Ovary (tissue), 9 donors: ENCODE measurements around the gene EFCAB14. TPM values are rescaled to one million over a fixed set of nuclear protein-coding genes. Genes with fewer than 3 reads are reported as not detected.

Experiments
- DNase-seq, 5 donors: peaks; one replicate each; pipeline ENCODE4 v3.0.0-alpha.2; 2019 to 2020
- H3K27ac ChIP-seq, 2 donors: fragments of 200-600 bp; one replicate each; pipeline versions ENCODE4 v1.5.1 to v1.8.0; 2019 to 2022
- H3K27me3 ChIP-seq: fragments of 200-600 bp; one replicate; pipeline ENCODE4 v1.8.0; 2022
- H3K36me3 ChIP-seq: fragments of 200-600 bp; sonication (generic); one replicate; pipeline ENCODE4 v1.5.1; 2019
- H3K4me1 ChIP-seq: one replicate; pipeline ENCODE4 v1.8.1; 2013; ENCODE audit warnings: mild to moderate bottlenecking, moderate library complexity; ENCODE audit not compliant: insufficient read depth
- H3K4me3 ChIP-seq: fragments of 200-600 bp; sonication (generic); one replicate; pipeline ENCODE4 v1.5.1; 2017
- H3K9me3 ChIP-seq, 2 donors: fragments of 200-600 bp in 1 of 2; sonication (generic) in 1 of 2; one replicate each; pipeline versions ENCODE4 v1.5.1 to v1.8.1; 2013 to 2019; ENCODE audit warnings: mild to moderate bottlenecking in 1 of 2, moderate library complexity in 1 of 2
- EP300 ChIP-seq: sonication (generic); formaldehyde crosslinking; IDR thresholded peaks from one replicate; pipeline ENCODE4 v1.6.1; 2017; ENCODE audit warnings: antibody characterized with exemption
- POLR2A ChIP-seq: fragments of 450-650 bp; IDR thresholded peaks from one replicate; pipeline ENCODE4 v1.6.1; 2017; ENCODE audit warnings: antibody characterized with exemption, mild to moderate bottlenecking, moderate library complexity
- WGBS, 3 donors: extraction: QIAGEN DNeasy Blood & Tissue Kit in 1 of 3; methylation state at CpG; one replicate each; pipeline versions ENCODE4 v1.1.5 to v1.1.7; 2013 to 2017; 5-methylcytosine and 5-hydroxymethylcytosine counted together
- intact Hi-C, 4 donors: fragments of 100-400 bp; cut with DNase I; formaldehyde crosslinking; loops; one replicate each; pipeline versions ENCODE4 v1.11.0 to v1.15.1; 2022 to 2023
- polyA plus RNA-seq, 2 donors: library from polyadenylated mRNA; stranded (reverse); fragments of 200-250 nt in 1 of 2; fragments of 350-450 nt in 1 of 2; fragmentation: Illumina TruSeq in 1 of 2; extraction: RNeasy Lipid Tissue Mini Kit (QIAGEN cat#74804) in 1 of 2; gene quantifications; one replicate each; pipeline ENCODE4 v1.2.3, GENCODE V29; 2013 to 2014
- total RNA-seq, 7 donors: library from RNA; depleted of rRNA in 2 of 7; stranded (reverse); fragments of >200 nt in 2 of 7; fragmentation: NEBNext Ultra II Directional in 3 of 7; extraction: Animal tissue kit (Norgen Biotek cat#: 25700) in 3 of 7; gene quantifications; one replicate each; pipeline versions ENCODE4 v1.1.0 to v1.2.4, GENCODE V29; 2016 to 2023
- TF ChIP-seq, protein P1 (sequence below), 3 donors: fragments of 450-650 bp in 2 of 3; fragments of 200-600 bp in 1 of 3; IDR thresholded peaks; one replicate each; pipeline versions ENCODE4 v1.5.1 to v1.8.0; 2016 to 2022; ENCODE audit warnings: antibody characterized with exemption in 3 of 3, mild to moderate bottlenecking in 1 of 3
- donor health status: DM: no; HTN: no; CAD: no; lungs with moderate emphysema.
- donor health status: DM: no; HTN: no; CAD: no.
- donor health status: Bipolar disorder and iron deficiency.
- donor health status: DM: yes; HTN: yes; CAD: no.
- donor health status: DM: no; HTN: no; CAD: no.
- donor health status: DM: yes; HTN: yes; CAD: no.

EFCAB14 gene
- total and polyA plus RNA-seq, 9 donors: 31.7 to 99.2 (median 77.4) TPM

DNA sequence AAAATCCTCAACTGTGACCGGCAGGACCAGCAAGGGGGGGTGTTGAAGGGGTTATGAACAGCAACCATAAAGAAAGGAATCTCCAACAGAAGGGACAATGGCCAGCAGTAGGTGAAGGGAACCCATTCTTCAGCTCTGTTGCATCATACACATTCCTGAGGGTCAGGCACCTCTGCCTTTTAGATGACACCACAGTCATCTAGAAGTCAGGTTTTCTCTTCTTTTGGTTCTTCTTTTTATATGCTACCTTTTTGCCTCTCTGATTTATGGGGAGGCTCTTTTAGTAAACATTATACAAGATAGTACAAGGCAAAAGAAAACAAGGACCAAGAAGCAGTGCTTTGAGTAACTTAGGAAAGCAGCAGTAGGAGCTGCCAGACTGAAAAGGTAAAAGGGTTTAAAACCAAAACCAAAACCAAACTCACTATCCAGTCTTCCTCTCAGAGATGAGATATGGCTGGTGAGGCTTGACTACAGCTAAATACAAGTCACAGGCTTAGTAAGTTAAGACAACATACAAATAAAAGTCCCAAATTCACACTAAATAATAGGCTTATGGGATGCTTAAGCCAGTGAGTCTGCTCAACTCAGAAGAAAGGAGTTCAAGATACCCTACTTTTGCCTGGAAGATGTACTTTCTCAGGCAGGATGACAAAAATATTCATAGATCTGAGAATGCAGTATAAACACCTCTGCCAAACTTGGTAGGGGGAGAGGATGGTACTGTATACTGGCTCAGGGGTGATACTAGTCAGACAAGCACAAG, 43.2 kb downstream of the EFCAB14 start:
- Histone ChIP-seq H3K4me1 (no peaks in the 10 kb centered on the region), H3K4me3 (no peak overlapping the region), H3K27ac (no peak overlapping the region), H3K36me3 (no peaks in the 10 kb centered on the region), H3K27me3 (no peaks in the 10 kb centered on the region), H3K9me3 (no peaks in the 10 kb centered on the region)
- intact Hi-C loops: no loop called here
- no peak for DNase-seq
- 78 to 85% (median 81%) methylated on average over 1 of the region's 1 CpG for WGBS, 3 donors
- no peak for TF ChIP-seq POLR2A
- TF ChIP-seq EP300: no peak
- TF ChIP-seq, protein P1, sequence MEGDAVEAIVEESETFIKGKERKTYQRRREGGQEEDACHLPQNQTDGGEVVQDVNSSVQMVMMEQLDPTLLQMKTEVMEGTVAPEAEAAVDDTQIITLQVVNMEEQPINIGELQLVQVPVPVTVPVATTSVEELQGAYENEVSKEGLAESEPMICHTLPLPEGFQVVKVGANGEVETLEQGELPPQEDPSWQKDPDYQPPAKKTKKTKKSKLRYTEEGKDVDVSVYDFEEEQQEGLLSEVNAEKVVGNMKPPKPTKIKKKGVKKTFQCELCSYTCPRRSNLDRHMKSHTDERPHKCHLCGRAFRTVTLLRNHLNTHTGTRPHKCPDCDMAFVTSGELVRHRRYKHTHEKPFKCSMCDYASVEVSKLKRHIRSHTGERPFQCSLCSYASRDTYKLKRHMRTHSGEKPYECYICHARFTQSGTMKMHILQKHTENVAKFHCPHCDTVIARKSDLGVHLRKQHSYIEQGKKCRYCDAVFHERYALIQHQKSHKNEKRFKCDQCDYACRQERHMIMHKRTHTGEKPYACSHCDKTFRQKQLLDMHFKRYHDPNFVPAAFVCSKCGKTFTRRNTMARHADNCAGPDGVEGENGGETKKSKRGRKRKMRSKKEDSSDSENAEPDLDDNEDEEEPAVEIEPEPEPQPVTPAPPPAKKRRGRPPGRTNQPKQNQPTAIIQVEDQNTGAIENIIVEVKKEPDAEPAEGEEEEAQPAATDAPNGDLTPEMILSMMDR (IDR thresholded peaks at IDR 0.05): no peak

DNA sequence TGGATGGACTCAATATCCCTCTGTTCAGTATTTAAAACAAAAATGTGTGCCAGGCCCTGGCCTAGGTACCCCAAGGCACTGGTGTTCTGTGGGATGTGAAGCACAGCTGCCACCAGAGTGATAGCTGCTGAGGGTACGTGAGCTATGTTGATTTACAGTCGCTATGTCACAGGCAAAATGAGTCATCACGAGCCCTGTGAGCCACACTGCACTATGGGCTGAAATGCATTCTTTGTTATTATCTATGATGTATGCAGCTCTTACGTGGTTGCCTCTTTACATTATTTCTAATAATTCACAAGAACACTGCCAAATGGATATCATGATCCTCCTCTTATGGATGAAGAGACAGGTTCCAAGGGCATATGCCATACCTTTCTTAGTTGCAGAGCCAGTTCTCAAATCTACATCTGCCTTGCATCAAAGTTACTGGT, 45.1 kb downstream of the EFCAB14 start:
- Histone ChIP-seq H3K27me3 (no peaks in the 10 kb centered on the region), H3K36me3 (no peaks in the 10 kb centered on the region), H3K27ac (no peak overlapping the region), H3K9me3 (no peaks in the 10 kb centered on the region), H3K4me1 (no peaks in the 10 kb centered on the region), H3K4me3 (no peak overlapping the region)
- WGBS, 3 donors: 59 to 79% (median 61%) methylated on average over 4 of the region's 4 CpGs
- DNase-seq: no peak
- TF ChIP-seq, protein P1 (IDR thresholded peaks at IDR 0.05): no peak
- TF ChIP-seq POLR2A: no peak
- TF ChIP-seq EP300: no peak
- intact Hi-C loops: loop anchor here in 1 of 4 donors (5.0 kb wide), 1 partner anchor 49 kb away; no protein-coding TSS in a partner anchor

DNA sequence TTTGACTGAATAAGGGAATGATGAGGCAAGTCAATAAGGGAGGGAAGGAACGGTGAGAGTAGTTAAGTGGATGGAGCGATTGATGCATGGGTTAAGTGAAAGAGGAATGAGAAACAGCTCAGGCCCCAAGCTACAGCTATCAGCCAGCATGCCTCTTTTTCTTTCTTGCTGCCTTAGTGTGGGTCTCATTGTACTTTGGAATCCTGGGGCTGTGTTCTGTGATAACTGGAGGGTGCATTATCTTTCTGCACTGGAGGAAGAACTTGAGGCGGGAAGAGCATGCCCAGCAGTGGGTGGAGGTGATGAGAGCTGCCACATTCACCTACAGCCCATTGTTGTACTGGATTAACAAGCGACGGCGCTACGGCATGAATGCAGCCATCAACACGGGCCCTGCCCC, 46.2 kb downstream of the EFCAB14 start:
- no peak for DNase-seq
- Histone ChIP-seq H3K27ac (no peak overlapping the region), H3K4me1 (no peaks in the 10 kb centered on the region), H3K9me3 (no peaks in the 10 kb centered on the region), H3K27me3 (no peaks in the 10 kb centered on the region), H3K36me3 (no peaks in the 10 kb centered on the region), H3K4me3 (no peak overlapping the region)
- 70 to 77% (median 76%) methylated on average over 8 of the region's 8 CpGs for WGBS, 3 donors
- TF ChIP-seq EP300 (no peak), POLR2A (no peak)
- TF ChIP-seq, protein P1 (IDR thresholded peaks at IDR 0.05): no peak
- intact Hi-C loops: loop anchor here in 1 of 4 donors (5.0 kb wide), 1 partner anchor 50 kb away; no protein-coding TSS in a partner anchor

DNA sequence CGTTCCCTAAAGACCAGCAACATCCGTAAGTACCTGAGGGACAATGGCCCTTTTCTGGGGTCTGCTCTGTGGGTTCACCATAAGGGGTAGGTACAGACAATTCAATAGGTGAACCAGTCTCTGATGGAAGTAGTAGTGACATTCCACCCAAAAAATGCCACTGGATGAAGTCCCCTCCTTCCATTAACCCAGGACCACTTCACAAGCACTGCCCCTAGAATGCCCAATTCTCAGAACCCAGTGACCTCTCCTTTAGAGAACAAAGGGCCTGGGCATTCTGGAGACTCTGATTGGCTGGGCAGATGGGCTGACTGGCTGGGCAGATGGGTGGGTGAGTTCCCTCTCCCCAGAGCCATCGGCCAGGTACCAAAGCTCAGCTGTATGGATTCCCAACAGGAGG, 47.4 kb downstream of the EFCAB14 start, which contains the start of gene TEX38:
TSS of gene TEX38 (plus strand) at position 301 of the 400 bp plus-strand sequence. CDS start at position 382, 81 bp downstream.
- no peak for DNase-seq
- H3K27ac ChIP-seq: no peak within 1 kb of the TSS
- whole genome bisulfite sequencing, 3 donors: 89 to 92% (median 90%) methylated on average over 3 of the region's 3 CpGs
- H3K9me3 ChIP-seq: no peaks in the 10 kb centered on the region
- no peaks in the 10 kb centered on the region for H3K36me3 ChIP-seq
- TF ChIP-seq EP300 (no peak), POLR2A (no peak)
- TF ChIP-seq, protein P1 (IDR thresholded peaks at IDR 0.05): no peak
- no peak within 1 kb of the TSS for H3K4me3 ChIP-seq
- intact Hi-C loops: loop anchor here in 1 of 4 donors (5.0 kb wide), 1 partner anchor 51 kb away; no protein-coding TSS in a partner anchor
- peaks cover 1% of the 10 kb centered on the region for H3K4me1 ChIP-seq
- no peaks in the 10 kb centered on the region for H3K27me3 ChIP-seq
